ENCODE results near the gene HDGFL3. TPM values are rescaled to one million over a fixed set of nuclear protein-coding genes. Genes with fewer than 3 reads are reported as not detected.
A peak's percentile ranks its signal among the peaks of the same experiment; 100 is the strongest.
"Not testable (repeated sequence)": the region's sequence is repeated elsewhere in the genome, so short reads cannot be mapped to it uniquely, and the experiment has no call there.

HDGFL3 gene
- total RNA-seq, 2 donors from 2014 or later: 11.1 to 44.7 TPM

- Mint-ChIP-seq H3K4me1 (peaks cover 5% of the 10 kb centered on the region), H3K9me3 (no peaks in the 10 kb centered on the region), H3K27me3 (peaks cover 7% of the 10 kb centered on the region), H3K27ac (no peak overlapping the region), H3K36me3 (ENCODE audit: low read depth) (no peaks in the 10 kb centered on the region), H3K4me3 (no peak overlapping the region)
- ATAC-seq (replicated peaks): no peak
Measured at GRCh38 chr15:83088876-83089275, 118.7 kb downstream of the HDGFL3 start.

GRCh38 chr15:83087576-83087975, 120.0 kb downstream of the HDGFL3 start:
- peaks cover 5% of the 10 kb centered on the region for H3K4me1 Mint-ChIP-seq
- H3K4me3 Mint-ChIP-seq: no peak overlapping the region
- no peak for ATAC-seq (replicated peaks)
- peaks cover 7% of the 10 kb centered on the region for H3K27me3 Mint-ChIP-seq
- H3K9me3 Mint-ChIP-seq: no peaks in the 10 kb centered on the region
- H3K36me3 Mint-ChIP-seq (ENCODE audit: low read depth): no peaks in the 10 kb centered on the region
- H3K27ac Mint-ChIP-seq: no peak overlapping the region

- ATAC-seq (replicated peaks); H3K27me3 Mint-ChIP-seq; H3K27ac Mint-ChIP-seq; H3K4me1 Mint-ChIP-seq; H3K9me3 Mint-ChIP-seq; H3K36me3 Mint-ChIP-seq (ENCODE audit: low read depth); H3K4me3 Mint-ChIP-seq: not testable (repeated sequence)
Measured at GRCh38 chr15:83085864-83086552, 121.6 kb downstream of the HDGFL3 start.

GRCh38 chr15:83085461-83085860, 122.2 kb downstream of the HDGFL3 start:
- not testable (repeated sequence) for H3K4me3 Mint-ChIP-seq; H3K36me3 Mint-ChIP-seq (ENCODE audit: low read depth); H3K4me1 Mint-ChIP-seq; ATAC-seq (replicated peaks); H3K27ac Mint-ChIP-seq; H3K9me3 Mint-ChIP-seq; H3K27me3 Mint-ChIP-seq

GRCh38 chr15:83082730-83083386, 124.8 kb downstream of the HDGFL3 start:
- Mint-ChIP-seq H3K27me3 (peaks cover 15% of the 10 kb centered on the region), H3K27ac (no peak overlapping the region), H3K4me3 (no peak overlapping the region), H3K36me3 (ENCODE audit: low read depth) (no peaks in the 10 kb centered on the region), H3K4me1 (peaks cover 5% of the 10 kb centered on the region), H3K9me3 (no peaks in the 10 kb centered on the region)
- no peak for ATAC-seq (replicated peaks)

- peaks cover 22% of the 10 kb centered on the region for H3K27me3 Mint-ChIP-seq
Measured at GRCh38 chr15:83081256-83082014, 126.2 kb downstream of the HDGFL3 start.

GRCh38 chr15:83078712-83079111, 128.9 kb downstream of the HDGFL3 start:
- ATAC-seq (replicated peaks): no peak
- H3K4me3 Mint-ChIP-seq: no peak overlapping the region
- peaks cover 26% of the 10 kb centered on the region for H3K27me3 Mint-ChIP-seq
- peaks cover 5% of the 10 kb centered on the region for H3K4me1 Mint-ChIP-seq
- H3K36me3 Mint-ChIP-seq (ENCODE audit: low read depth): no peaks in the 10 kb centered on the region
- H3K27ac Mint-ChIP-seq: no peak overlapping the region
- peaks cover 7% of the 10 kb centered on the region for H3K9me3 Mint-ChIP-seq

More at GRCh38 chr15:83081256-83082014, 126.2 kb downstream of the HDGFL3 start:
- Mint-ChIP-seq H3K4me3 (no peak overlapping the region), H3K27ac (no peak overlapping the region), H3K9me3 (no peaks in the 10 kb centered on the region), H3K36me3 (ENCODE audit: low read depth) (no peaks in the 10 kb centered on the region), H3K4me1 (peaks cover 5% of the 10 kb centered on the region)
- ATAC-seq (replicated peaks): peak; percentile 52

Other genes with a start within 250 kb of the HDGFL3 start
- 10 to 100 TPM; 19.2 to 25.4 TPM for gene RAMAC, start 221.6 kb downstream of the HDGFL3 start, total RNA-seq
- 10 to 100 TPM; 13.5 to 18.0 TPM for gene C15orf40, start 196.2 kb downstream of the HDGFL3 start, total RNA-seq
- 10 to 100 TPM; 46.1 to 63.8 TPM for gene BTBD1, start 140.6 kb downstream of the HDGFL3 start, total RNA-seq
- gene TM6SF1, start 100.2 kb downstream of the HDGFL3 start, total RNA-seq: under 1 TPM; 0.54 to 0.61 TPM
- gene BNC1, start 76.8 kb upstream of the HDGFL3 start, total RNA-seq: not detected
- under 1 TPM in 1 of 2 donors, not detected in 1; 0.74 TPM for gene SH3GL3, start 239.5 kb upstream of the HDGFL3 start, total RNA-seq